ENCODE data around the gene MSI1. TPM values are rescaled to one million over a fixed set of nuclear protein-coding genes. Genes with fewer than 3 reads are reported as not detected.

MSI1 gene
- total RNA-seq, 2 experiments from 2014 or later = 0.78 to 0.90 TPM

DNA sequence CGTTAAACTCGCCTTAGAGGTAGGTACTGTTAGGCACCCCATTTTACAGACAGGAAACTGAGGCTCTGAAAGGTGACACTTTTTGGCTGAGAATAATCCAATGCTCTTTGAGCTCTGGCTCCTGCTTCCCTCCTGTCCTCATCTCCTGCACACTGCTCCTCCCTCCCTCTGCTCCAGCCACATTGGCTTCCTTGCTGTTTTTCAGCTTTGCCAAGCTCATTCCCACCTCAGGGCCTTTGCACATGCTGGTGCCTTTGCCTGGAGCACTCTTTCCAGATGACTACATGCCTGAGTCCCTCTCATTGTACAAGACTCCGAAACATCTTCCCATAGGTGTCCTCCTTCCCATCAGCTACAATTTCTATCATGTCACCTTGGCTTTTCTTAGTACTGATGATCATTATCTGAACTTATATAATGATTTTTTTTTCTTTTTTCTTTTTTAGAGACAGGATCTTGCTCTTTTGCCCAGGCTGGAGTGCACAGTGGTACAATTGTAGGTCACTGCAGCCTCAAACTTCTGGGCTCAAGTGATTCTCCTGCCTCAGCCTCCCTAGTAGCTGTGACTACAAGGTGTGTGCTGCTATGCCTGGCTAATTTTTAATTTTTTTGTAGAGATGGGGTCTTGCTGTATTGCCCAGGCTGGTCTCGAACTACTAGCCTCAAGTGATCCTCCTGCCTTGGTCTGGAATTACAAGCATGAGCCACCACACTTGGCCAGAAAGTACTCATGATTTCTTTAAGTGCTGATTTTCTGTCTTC, 15.2 kb downstream of the MSI1 start:
- peaks cover 1% of the 10 kb centered on the region for H3K4me1 Mint-ChIP-seq (ENCODE audit: low read depth)
- H3K9me3 Mint-ChIP-seq = no peaks in the 10 kb centered on the region
- no peak overlapping the region for H3K4me3 Mint-ChIP-seq
- intact Hi-C loops (cut with micrococcal nuclease) = no loop called here
- POLR2A ChIA-PET = interaction anchor here (1.0 kb wide), 1 partner anchor 62 kb away, joined by 3 read pairs; no protein-coding TSS in a partner anchor
- H3K27ac Mint-ChIP-seq = no peak overlapping the region
- H3K36me3 Mint-ChIP-seq (ENCODE audit: low read depth) = no peaks in the 10 kb centered on the region
- TF ChIP-seq, protein P1, sequence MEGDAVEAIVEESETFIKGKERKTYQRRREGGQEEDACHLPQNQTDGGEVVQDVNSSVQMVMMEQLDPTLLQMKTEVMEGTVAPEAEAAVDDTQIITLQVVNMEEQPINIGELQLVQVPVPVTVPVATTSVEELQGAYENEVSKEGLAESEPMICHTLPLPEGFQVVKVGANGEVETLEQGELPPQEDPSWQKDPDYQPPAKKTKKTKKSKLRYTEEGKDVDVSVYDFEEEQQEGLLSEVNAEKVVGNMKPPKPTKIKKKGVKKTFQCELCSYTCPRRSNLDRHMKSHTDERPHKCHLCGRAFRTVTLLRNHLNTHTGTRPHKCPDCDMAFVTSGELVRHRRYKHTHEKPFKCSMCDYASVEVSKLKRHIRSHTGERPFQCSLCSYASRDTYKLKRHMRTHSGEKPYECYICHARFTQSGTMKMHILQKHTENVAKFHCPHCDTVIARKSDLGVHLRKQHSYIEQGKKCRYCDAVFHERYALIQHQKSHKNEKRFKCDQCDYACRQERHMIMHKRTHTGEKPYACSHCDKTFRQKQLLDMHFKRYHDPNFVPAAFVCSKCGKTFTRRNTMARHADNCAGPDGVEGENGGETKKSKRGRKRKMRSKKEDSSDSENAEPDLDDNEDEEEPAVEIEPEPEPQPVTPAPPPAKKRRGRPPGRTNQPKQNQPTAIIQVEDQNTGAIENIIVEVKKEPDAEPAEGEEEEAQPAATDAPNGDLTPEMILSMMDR (IDR thresholded peaks at IDR 0.05) = no peak
- ATAC-seq (no peak), DNase-seq (no peak)
- H3K27me3 Mint-ChIP-seq = peaks cover 7% of the 10 kb centered on the region
- CTCF ChIA-PET = interaction anchor here (1.0 to 1.4 kb wide), 4 partner anchors 12 to 140 kb away, joined by 3 to 7 read pairs (median 3); no protein-coding TSS in a partner anchor

DNA sequence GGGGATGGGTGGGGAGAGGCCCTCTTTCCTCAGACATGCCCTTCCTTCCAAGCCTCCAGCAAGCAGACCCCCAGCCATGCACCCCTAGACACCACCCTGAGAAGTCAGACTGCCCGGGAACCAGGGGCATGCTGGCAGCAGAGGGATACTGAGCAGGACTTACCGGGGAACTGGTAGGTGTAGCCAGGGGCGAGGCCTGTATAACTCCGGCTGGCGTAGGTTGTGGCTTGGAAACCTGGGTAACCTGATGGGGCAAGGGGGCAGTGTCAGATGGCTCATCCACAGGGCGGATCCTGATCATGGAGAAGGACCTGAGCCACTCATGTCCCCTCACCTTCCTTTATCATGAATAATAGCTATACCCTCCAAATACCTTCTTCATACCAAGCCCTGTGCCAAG, 15.8 kb downstream of the MSI1 start:
- Mint-ChIP-seq H3K36me3 (ENCODE audit: low read depth) (no peaks in the 10 kb centered on the region), H3K4me3 (no peak overlapping the region), H3K27ac (no peak overlapping the region), H3K4me1 (ENCODE audit: low read depth) (peaks cover 1% of the 10 kb centered on the region), H3K9me3 (no peaks in the 10 kb centered on the region), H3K27me3 (peaks cover 5% of the 10 kb centered on the region)
- intact Hi-C loops (cut with micrococcal nuclease) = no loop called here
- TF ChIP-seq, protein P1 (IDR thresholded peaks at IDR 0.05) = no peak
- ATAC-seq (no peak), DNase-seq (no peak)
- CTCF ChIA-PET = interaction anchor here (1.0 to 1.4 kb wide), 2 partner anchors 28 to 78 kb away, joined by 3 to 7 read pairs; no protein-coding TSS in a partner anchor
- POLR2A ChIA-PET = interaction anchor here (1.0 kb wide), 1 partner anchor 62 kb away, joined by 3 read pairs; no protein-coding TSS in a partner anchor

DNA sequence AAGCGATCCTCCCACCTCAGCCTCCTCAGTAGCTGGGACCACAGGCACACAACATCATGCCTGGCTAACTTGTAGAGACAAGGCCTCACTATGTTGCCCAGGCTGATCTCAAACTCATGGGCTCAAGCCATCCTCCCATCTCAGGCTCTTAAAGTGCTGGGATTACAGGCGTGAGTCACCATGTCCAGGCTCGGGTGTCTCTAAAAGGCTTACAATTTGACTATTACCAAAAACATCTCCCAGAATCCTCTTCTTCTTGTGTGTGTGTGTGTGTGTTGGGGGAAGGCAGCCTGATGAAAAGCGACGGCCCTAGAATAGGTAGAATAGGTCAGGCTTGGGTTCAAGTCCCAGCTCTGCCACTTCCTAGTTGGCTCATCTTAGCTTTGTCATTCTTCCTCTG, 16.8 kb downstream of the MSI1 start:
- intact Hi-C loops (cut with micrococcal nuclease) = no loop called here
- POLR2A ChIA-PET = no interaction called here
- no peaks in the 10 kb centered on the region for H3K27me3 Mint-ChIP-seq
- H3K4me1 Mint-ChIP-seq (ENCODE audit: low read depth) = peaks cover 1% of the 10 kb centered on the region
- CTCF ChIA-PET = interaction anchor here (0.8 to 1.2 kb wide), 2 partner anchors 15 to 78 kb away, joined by 3 to 4 read pairs; no protein-coding TSS in a partner anchor
- no peaks in the 10 kb centered on the region for H3K9me3 Mint-ChIP-seq
- no peak overlapping the region for H3K4me3 Mint-ChIP-seq
- ATAC-seq (no peak), DNase-seq (no peak)
- TF ChIP-seq, protein P1 (IDR thresholded peaks at IDR 0.05) = no peak
- no peak overlapping the region for H3K27ac Mint-ChIP-seq
- no peaks in the 10 kb centered on the region for H3K36me3 Mint-ChIP-seq (ENCODE audit: low read depth)

DNA sequence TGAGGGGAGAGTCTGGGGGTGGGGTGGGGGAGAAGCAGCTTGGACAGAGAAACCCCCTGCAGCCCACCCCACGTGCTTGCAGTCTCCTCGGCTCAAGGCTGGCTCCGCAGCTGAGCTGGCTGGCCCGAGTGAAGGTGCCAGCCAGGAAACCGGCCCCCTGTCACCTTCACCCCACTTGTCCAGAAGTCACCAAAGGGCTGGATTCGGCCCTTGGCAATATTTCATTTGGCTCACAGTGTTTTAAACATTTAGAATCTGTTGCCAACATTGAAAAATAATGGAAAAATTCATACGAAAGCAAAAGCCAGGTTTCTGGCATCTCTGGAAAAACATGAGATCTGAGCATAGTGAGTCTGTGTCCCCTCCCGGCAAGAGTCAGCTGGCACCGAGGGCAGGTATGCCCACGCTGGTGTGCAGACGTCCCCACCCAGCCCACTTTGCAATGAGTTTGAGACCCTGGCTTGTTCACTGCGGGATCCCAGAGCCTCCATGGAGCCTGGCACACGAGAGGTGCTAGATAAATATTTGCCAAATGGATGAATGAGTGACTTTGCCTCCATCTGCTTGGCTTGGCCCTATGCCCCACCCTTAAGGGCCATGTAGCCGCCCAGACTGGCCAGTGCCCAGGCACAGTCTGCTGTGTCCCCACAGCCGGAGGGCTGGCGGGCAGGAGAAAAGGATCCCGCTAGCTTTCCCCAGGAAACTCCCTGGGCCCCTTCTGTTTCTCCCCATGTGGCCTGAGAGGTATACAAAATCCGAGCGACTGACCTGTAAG, 18.2 kb downstream of the MSI1 start:
- no peaks in the 10 kb centered on the region for H3K27me3 Mint-ChIP-seq
- H3K36me3 Mint-ChIP-seq (ENCODE audit: low read depth) = no peaks in the 10 kb centered on the region
- no peaks in the 10 kb centered on the region for H3K4me1 Mint-ChIP-seq (ENCODE audit: low read depth)
- no peak overlapping the region for H3K4me3 Mint-ChIP-seq
- ChIA-PET CTCF (interaction anchor here (0.8 to 1.2 kb wide), 2 partner anchors 17 to 79 kb away, joined by 3 to 4 read pairs; no protein-coding TSS in a partner anchor), POLR2A (interaction anchor here (0.7 kb wide), 1 partner anchor 141 kb away, joined by 3 read pairs; no protein-coding TSS in a partner anchor)
- H3K27ac Mint-ChIP-seq = no peak overlapping the region
- TF ChIP-seq, protein P1 (IDR thresholded peaks at IDR 0.05) = no peak
- no peaks in the 10 kb centered on the region for H3K9me3 Mint-ChIP-seq
- ATAC-seq (no peak), DNase-seq (no peak)
- intact Hi-C loops (cut with micrococcal nuclease) = no loop called here
